Muscle of back (tissue), 11 donors: Measurements from ENCODE around the gene IDI1. TPM values are rescaled to one million over a fixed set of nuclear protein-coding genes. Genes with fewer than 3 reads are reported as not detected.
"Not testable (repeated sequence)": the region's sequence is repeated elsewhere in the genome, so short reads cannot be mapped to it uniquely, and the experiment has no call there.

ENCODE experiments used
- DNase-seq, 3 donors: peaks; one replicate each; pipeline versions ENCODE4 v3.0.0 to v3.0.0-alpha.2; 2013
- polyA plus RNA-seq, 10 donors: library from polyadenylated mRNA; unstranded; fragments of 120-200 nt; gene quantifications; one replicate each; pipeline ENCODE4 v1.2.1, GENCODE V29; 2013; ENCODE audit not compliant: insufficient read length in 10 of 10

The IDI1 gene
- polyA plus RNA-seq, 10 donors, result 30.7 to 58.0 (median 46.6) TPM

DNA sequence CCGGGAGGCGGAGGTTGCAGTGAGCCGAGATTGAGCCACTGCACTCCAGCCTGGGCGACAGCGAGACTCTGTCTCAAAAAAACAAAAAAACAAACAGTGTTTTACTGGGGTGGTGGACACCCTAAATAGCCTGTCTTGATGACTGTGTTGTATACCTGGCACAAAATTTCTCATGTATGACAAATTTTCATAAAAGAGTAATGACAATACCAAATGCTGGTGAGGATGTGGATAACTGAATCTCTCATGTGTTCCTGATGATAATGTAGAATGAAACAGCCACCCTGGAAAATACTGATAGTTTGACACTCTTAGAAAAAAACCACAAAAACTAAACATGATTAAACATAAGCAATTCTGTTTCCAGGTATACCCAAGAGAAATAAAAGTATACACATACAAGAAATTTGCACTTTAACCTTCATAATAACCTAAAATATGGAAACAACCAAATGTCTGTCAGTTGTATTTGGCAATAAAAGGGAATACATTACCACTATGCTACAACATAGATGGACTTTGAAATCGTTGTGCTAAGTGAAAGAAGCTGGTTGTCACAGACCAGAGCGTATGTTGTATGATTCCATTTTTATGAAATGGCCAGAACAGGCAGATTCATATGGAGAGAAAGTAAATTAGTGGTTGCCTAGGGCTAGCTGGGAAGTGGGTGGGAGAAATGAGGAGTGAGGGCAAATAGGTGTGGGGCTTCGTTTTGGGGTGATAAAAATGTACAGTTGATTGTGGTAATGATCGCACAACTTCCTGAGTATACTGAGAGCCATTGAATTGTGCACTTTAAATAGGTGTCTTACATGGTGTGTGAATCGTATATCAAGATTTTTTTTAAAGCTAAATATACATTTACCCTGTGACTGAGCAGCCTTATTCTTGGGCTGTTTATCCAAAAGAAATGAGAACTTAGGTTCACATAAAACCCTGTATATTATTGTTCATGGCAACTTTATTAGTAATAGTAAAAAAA lies 19.8 kb upstream of the IDI1 start:
- DNase-seq, result no peak

DNA sequence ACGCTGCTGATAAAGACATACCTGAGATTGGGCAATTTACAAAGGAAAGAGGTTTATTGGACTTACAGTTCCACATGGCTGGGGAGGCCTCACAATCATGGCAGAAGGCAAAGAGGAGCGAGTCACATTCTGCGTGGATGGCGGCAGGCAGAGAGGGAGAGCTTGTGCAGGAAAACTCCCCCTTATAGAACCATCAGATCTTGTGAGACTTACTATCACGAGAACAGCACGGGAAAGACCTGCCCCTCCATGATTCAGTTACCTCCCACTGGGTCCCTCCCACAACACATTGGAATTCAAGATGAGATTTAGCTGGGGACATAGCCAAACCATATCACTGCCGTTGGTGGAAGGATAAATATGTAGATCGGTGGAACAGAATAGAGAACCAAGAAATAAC lies 17.8 kb upstream of the IDI1 start:
- not testable (repeated sequence) for DNase-seq

DNA sequence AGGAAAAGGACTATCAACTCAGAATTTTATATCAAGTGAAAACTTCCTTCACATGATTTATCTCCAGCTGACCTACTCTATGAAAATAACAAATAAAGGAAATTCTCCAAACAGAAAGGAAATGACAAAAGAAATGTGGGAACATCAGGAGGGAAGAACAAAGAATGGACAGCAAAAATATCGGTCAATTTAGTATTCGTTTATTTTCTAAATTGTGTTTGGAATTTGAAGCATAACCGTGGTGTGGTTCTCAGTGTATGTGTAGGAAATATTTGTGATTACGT lies 16.0 kb upstream of the IDI1 start:
- DNase-seq, result no peak

DNA sequence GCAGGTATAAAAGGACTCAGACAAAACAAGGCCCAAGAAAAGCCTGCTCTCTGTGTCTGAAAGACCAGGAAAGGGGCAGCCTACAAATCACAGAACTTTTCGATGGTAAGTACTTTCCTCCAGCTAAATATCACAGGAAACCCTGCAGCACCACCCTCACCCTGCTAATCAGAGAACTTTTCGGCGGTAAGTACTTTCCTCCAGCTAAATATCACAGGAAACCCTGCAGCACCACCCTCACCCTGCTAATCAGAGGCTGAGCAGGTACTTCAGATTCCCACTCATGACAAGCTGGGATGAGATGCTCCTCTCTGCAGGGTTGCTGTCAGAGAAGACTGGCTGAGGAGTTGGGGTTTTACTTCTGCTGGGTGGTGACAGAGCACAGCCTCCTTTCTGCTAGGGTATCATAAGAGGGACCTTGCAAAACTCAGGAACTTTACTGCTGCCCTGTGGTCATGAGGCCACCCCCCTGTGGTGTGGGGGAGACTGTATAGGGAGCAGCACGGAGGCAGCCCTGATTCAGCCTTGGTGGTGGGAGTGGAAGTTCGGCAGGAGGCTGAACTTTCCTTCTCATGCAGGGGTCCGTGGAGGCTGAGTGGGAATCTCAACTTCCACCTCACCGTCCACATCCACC lies 14.4 kb upstream of the IDI1 start:
- no peak for DNase-seq

DNA sequence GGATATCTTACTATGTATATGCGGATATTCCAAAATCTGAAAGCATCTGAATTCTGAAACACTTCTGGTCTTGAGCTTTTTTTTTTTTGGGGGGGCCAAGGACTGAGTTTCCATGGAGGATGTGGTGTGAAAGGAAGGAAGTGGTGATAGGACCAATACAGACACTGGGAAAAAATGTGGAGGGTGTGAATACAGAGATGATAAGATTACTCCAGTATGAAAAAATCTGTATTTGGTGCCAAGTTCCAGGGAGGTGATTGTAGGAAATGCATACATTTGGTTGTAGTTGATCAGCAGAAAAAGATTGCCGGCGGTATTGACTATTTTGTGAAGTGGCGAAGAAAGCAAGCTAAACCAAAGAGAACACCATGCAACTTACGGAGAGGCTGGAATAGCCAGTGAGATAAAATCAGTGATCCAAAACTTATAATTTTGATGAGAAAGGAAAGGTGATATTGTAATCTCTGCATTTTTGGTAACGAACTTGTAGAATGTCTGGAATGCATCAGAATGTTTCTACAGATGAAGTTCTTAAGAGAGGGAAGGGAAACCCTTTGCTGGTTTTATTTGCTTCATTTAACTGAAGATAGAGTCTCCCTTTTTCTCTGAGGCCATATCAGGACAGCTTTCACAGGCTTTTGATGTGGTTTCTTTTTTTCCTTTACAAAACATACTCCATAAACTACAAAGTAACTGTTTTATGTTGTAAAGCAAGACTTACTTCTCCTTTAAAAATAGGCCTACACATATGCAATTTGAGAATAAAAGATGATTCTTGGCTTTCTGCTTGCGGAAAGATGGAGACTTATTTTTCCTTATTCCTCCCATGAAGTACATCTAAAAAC lies 13.2 kb upstream of the IDI1 start:
- peak in 1 of 3 donors; percentile 27 for DNase-seq

DNA sequence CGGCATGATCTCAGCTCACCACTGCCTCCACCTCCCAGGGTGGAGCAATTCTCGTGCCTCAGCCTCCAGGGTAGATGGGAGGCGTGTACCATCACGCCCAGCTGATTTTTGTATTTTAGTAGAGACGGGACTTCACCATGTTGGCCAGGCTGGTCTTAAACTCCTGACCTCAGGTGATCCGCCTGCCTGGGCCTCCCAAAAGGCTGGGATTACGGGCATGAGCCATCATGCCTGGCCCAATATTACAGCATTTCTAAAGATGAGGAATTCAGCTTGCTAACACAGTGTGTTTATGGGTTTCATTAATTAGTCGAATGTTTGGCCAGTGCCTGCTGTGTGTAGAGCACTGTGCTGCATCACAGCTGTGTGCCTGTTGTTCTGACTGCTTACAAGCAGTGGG lies 11.0 kb upstream of the IDI1 start:
- DNase-seq, result no peak

DNA sequence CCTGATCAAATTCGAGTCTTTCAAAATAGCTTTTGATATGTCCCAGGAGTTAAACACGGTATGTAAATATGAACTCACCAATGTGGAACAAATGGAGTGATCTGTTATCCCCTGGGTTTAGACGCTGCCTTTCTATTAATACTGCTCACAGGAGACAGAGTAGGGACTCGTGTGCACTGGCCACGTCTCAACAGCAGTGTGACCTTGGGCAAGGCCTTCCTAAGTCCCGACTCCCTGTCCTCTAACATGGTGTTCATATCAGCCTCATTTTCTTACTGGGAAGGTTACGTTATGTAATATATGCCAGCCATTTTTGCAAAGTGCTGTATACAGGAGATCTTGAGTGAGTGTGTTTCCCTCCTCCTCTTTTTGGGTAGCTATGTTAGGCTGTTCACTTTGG lies 9.1 kb upstream of the IDI1 start:
- DNase-seq, result no peak

DNA sequence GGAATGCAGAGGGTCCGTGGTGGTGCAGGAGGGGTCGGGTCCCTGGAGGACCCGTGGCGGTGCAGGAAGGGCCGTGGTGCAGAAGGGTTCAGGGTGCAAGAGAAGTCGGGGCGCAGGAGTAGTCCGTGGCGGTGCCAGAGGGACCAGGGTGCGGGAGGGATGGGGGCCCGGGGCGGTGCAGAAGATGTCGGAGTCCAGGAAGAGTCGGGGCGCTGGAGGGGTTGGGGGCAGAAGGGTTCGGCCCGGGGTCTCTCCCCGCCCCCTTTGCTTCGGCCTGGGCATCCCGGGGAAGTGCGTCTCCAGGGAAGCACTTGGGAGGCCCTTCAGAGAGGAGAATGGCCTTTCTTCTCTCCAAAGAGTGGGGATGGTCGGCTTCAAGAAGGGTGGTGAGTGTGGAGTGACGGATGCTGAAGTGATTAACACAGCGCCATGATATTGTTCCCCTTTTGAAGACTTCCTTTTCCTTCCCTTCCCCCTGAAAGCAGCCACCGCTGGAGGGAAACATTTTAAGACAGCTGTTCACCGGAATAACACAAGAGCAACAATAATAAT lies 8.3 kb upstream of the IDI1 start:
- peak in 1 of 3 donors; percentile 47 for DNase-seq

DNA sequence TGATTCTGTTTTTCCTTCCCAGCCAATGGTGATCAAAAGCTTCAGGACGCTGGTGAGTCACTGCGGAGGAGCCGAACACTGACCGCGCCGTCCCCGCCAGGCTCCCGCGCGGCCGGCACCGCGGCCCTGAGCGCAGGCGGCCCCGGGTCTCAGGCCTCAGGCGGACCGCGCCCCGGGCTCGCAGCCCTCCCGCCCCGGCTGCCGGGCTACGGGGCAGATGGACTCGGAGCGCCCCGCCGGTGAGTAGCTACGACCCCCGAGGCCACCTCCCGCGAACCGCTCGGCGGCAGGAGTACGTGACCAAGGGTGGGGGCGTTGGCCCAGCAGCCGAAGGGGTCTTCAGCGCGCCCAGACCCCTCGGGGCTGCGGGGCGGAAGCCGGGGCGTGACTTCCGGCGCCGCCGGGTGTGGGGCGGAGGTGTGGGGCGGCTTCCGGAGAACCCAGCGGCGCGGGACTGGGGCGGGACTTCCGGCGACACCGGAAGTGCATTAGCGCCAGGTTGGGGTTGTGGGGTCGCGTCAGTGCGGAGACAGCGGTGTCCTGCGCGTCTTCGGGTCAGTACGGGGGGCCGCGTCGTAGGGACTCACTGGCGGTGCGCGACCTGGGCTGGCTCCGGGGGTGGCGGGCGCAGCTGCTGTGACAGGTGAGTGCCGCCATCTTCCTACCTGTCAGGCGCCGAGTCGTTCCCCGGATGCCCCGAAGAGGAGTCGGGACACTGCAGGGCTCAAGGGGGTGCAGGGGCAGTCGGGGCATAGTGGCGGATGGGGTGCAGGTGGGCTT lies 7.6 kb upstream of the IDI1 start, which contains the start of gene WDR37:
Gene WDR37 (plus strand): TSS at position 60 of the 780 bp plus-strand sequence. CDS start 15,771 bp downstream, outside the sequence.
- DNase-seq, result peak; percentile 75 to 95 (median 89)

DNA sequence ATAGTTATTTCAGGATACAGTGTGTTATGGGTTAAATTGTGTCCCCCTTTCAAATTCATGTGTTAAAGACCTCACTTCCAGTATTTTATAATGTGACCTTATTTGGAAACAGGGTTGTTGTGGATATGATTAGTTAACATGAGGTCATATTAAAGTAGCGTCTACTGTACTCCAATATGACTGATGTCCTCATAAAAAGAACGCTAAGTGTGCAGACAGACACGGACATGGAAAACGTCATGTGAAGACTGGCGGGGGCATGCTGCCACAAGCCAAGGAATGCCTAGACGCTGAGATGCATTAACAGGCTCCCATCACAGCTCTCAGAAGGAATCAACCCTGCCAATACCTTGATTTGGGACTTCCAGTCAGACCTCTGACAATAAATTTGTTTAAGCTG lies 5.8 kb upstream of the IDI1 start:
- DNase-seq, result no peak

DNA sequence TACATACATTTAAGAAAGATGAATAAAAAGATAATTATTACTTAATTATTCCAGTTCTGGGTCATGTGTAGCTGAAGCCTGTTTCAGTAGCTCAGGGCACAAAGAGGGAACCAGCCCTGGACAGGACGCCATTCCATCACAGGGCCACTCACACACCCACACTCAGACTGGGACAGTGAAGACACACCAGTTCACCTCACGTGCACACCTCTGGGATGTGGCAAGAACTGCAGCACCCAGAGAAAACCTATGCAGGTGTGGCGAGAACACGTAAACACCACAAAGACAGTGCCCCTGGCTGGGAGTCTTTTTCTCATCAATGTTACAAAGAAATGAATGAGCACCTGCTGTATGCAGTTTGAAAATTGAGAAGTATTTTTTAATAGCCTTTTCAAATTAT lies 1.6 kb upstream of the IDI1 start:
- no peak for DNase-seq

DNA sequence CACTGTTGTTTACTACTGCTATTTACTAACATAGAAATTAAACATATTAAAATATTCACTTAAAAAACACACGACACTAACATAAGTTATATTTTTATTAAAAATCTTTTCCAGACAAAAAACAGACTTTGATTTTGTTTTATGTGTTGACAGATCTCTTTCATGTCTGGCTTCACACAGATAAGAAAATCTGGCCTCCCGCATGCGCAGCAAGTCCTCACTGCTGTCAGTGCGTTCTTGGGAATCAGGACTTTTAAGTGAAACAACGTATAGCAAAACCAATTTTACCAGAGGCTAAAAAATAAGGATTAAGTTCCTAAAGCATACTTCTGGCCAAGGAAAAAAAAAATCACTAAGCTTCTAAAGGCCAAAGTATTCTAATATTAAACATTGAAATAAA lies 1.2 kb upstream of the IDI1 start:
- no peak for DNase-seq

DNA sequence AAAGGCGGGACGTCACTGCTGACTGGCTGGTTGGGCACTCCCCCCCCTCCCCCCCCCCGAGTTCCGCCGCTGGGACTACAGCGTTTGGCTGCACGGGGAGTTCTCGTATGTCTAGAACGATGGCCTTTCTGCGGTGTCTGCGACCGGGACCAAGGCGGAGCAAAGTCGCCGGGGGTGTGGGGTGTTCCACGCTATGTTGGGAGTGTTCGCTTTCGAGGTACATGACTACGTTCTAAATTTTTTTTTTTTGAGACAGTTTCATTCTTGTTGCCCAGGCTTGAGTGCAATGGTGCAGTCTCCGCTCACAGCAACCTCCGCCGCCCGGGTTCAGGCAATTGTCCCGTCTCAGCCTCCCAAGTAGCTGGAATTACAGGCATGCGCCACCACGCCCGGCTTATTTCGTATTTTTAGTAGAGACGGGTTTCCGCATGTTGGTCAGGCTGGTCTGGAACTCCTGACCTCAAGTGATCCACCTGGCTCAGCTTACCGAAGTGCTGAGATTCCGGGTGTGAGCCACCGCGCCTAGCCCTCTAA lies 573 bp upstream of the IDI1 start:
- DNase-seq, result no peak

DNA sequence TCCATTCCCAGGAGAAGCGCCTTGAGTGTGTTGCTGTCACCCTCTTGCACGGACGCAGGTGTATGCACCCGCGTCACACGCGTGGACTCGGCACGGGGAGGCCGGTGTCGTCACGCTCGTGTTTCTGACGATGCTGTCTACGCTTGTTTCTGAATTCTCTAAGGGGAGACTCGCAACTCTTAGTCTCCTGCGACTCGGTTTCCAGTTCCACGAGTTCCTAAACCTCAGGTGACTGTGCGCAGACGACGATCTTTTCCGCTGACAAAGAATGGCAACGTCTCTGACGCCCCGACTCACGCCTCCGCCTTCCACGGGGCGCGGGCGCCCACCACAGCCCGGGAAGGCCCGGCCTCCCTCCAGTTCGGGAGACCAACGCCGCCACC lies 579 bp downstream of the IDI1 start:
- no peak for DNase-seq

DNA sequence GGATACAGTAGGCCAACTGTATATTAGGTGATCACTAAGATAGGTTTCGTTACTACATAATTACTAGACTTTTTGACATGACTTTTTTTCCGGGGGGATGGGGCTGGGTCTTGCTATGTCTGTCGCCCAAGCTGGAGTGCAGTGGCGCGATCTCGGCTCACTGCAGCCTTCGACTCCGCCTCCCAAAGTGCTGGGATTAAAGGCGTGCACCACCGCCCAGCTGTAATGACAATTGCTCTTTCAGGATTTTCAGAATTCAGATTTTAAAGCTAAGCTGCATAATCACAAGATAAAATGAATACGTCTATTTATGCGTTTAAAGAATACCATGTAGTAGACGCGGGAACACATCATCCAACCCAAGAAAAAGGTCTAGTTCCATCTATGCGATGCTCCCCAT lies 982 bp downstream of the IDI1 start:
- DNase-seq, result no peak

DNA sequence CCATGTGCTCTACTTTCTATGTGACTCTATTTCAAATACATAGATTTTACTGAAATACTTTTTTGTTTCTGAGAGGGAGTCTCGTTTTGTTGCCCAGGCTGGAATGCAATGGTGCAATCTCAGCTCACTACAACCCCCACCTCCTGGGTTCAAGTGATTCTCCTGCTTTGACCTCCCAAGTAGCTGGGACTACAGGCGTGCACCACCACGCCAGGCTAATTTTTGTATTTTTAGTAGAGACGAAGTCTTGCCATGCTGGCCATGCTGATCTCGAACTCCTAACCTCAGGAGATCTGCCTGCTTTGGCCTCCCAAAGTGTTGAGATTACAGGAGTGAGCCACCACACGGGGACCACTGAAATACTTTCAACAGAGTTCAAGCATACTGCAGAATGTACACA lies 3.5 kb downstream of the IDI1 start:
- no peak for DNase-seq

DNA sequence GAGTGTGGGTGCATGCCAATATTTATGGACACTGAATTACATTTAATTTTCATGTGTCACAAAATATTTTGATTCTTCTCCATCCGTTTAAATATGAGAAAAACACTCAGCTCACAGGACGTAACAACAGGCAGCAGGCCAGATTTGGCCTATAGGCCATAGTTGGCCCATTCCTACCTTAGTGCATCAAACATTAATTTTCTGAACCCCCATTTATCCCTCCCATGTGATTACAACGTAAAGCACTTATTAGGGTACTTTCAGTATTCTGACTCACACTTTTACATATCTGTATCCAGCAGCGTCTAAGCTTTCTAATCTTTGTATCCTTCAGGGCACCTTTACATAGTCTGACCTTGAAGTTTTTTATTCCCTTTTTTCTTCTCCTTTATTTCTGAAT lies 4.0 kb downstream of the IDI1 start:
- no peak for DNase-seq

DNA sequence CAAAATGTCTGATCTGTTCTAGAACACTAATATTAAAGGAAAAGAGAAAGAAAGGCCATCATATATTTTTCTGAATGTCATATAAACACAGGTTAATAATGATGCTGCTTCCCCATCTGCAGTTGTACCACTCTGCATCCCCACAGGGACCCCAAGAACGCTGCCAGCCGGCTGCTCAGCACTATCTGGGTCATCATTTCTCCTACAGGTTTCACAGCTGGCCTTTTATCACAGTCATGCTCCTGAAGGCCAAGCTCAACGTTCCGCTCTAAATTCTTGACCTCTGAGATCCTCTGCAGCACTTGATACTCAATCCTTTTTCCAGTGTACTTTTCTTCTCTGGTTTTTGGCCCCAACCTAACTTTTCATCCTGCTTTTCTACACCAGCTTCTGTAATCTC lies 4.8 kb downstream of the IDI1 start:
- no peak for DNase-seq

DNA sequence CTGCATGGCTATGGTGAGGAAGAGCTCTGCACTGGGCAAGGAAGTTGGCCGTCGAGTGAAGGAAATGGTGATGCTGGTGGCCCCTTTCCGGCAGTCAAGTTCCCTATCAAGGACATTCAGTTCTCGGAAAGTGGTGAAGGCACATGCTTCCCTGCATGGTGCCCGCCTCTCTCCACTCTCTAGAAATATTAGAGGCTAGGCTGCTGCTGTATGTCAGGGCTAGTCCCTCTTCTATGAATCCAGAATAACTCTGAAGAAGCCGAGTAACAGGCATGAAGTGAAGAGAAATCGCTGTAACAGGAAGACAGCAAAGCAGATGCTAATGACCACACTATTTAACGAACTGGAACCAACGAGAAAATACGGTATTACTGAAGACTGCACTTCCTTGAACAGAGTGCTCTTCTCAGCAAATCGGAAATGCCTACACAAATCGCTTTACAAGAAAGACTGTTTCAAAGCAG lies 5.4 kb downstream of the IDI1 start:
- peak in 1 of 3 donors; percentile 39 for DNase-seq

DNA sequence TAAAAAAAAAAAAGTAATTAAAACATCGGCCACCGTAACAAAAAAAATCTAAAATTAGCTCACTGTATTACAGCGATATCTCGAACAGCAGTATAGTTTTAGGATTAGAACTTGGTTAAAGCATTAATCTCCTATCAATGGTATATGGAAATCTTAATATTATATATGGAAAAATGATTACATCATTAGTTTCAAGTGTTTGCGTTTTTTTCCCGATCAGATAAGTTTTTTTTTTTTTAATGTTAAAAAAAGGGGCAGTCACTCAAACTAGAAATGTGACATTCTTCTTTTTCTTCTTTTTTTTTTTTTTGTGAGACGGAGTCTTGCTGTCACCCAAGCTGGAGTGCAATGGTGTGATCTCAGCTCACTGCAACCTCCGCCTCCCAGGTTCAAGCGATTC lies 7.4 kb downstream of the IDI1 start:
- no peak for DNase-seq

DNA sequence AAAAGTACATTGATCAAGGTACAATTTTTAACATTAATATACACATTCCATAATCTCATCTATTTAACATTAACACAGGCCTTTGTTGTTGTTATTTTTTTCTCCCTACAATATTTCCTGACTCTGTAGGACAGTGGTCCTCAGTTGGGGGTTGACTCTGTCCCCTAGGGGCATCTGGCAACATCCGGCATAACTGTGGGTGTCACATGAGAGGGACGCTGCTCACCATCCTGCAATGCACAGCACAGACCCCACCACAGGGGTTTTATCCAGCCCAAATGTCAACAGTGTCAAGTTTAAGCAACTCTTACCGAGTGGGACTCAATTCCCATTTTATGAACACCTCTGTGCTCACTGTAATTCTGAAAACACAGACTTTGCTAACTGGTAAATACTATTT lies 8.8 kb downstream of the IDI1 start:
- DNase-seq, result no peak
